K562 (cell line): ENCODE data around the gene LIMCH1. TPM values are rescaled to one million over a fixed set of nuclear protein-coding genes. Genes with fewer than 3 reads are reported as not detected.

Experiments
- ATAC-seq: fragments of 200-7000 bp; cut with Tn5 transposase; 3 replicates; pipeline ENCODE4 v1.9.1; 2020; ENCODE audit warnings: moderate library complexity
- BruUV-seq: library from RNA; stranded (reverse); fragments of 400-500 nt; replicated peaks from 2 replicates; lab custom pipeline; 2021; lab: Mats Ljungman, UMichigan
- CTCF ChIA-PET: fragments of 300-600 bp; formaldehyde crosslinking; extraction: SDS; loops from one replicate; lab custom pipeline; 2021; ENCODE audit warnings: low intra/inter-chr PET ratio; lab: Yijun Ruan, JAX
- POLR2A ChIA-PET: fragments of 300-600, 350-650 bp; sonication (Branson Sonifier 250); formaldehyde crosslinking; extraction: SDS; loops from one replicate; lab custom pipeline; 2021; ENCODE audit warnings: antibody characterized with exemption, inconsistent platforms; lab: Yijun Ruan, JAX
- DNase-seq, 4 experiments: peaks; one replicate each; pipeline versions ENCODE4 v3.0.0 to v3.0.0-alpha.2; 2011 to 2018; ENCODE audit warnings: low spot score in 3 of 4, mixed read lengths in 3 of 4; ENCODE audit errors: extremely low read depth in 1 of 4
- FAIRE-seq: peaks from 2 replicates; lab custom pipeline; 2011; peaks lifted over from hg19 to GRCh38; lab: Jason Lieb, UNC
- H2AFZ ChIP-seq: 2 replicates; pipeline ENCODE4 v1.6.0; 2011; ENCODE audit warnings: low read depth, low read length, control low read depth, inconsistent platforms
- H3K27ac ChIP-seq: fragments of 200-600 bp; 3 replicates; pipeline ENCODE4 v1.8.0; 2011; ENCODE audit warnings: low read depth, mild to moderate bottlenecking, control low read depth, inconsistent platforms, low read length, moderate library complexity, mixed read lengths; ENCODE audit errors: extremely low read depth
- H3K27me3 ChIP-seq, 2 experiments: fragments of 300-600 bp in 1 of 2; 2 replicates in 1 of 2; 3 replicates in 1 of 2; pipeline versions ENCODE4 v1.6.0 to v1.8.0; 2011; ENCODE audit warnings: inconsistent platforms in 2 of 2, low read length in 2 of 2, mild to moderate bottlenecking in 1 of 2, mixed read lengths in 1 of 2, moderate library complexity in 1 of 2; ENCODE audit not compliant: control insufficient read depth in 2 of 2, insufficient read depth in 2 of 2
- H3K36me3 ChIP-seq: fragments of 300-600 bp; 3 replicates; pipeline ENCODE4 v1.8.0; 2011; ENCODE audit warnings: mild to moderate bottlenecking, low read length, inconsistent platforms; ENCODE audit not compliant: control insufficient read depth, insufficient read depth
- H3K4me1 ChIP-seq, 2 experiments: fragments of 200-600 bp in 1 of 2; replicated peaks in 1 of 2; 2 replicates in 1 of 2; 3 replicates in 1 of 2; pipeline versions ENCODE4 v1.5.1 to v1.8.0; 2011; ENCODE audit warnings: inconsistent platforms in 2 of 2, low read length in 2 of 2, mild to moderate bottlenecking in 1 of 2, mixed read lengths in 1 of 2, moderate library complexity in 1 of 2; ENCODE audit not compliant: control insufficient read depth in 2 of 2, insufficient read depth in 2 of 2
- H3K4me2 ChIP-seq: 2 replicates; pipeline ENCODE4 v1.6.1; 2011; ENCODE audit warnings: low read length, control low read depth, inconsistent platforms, mixed read lengths; ENCODE audit not compliant: insufficient read depth
- H3K4me3 ChIP-seq: fragments of 200-600 bp; sonication (generic), shearing (Covaris generic); 2 replicates; pipeline ENCODE4 v1.5.1; 2016; ENCODE audit warnings: control low read depth, inconsistent platforms
- H3K79me2 ChIP-seq: fragments of 200-600 bp; 3 replicates; pipeline ENCODE4 v1.8.0; 2011; ENCODE audit warnings: low read length, inconsistent platforms; ENCODE audit not compliant: control insufficient read depth, insufficient read depth
- H3K9ac ChIP-seq, 2 experiments: 2 replicates each; pipeline versions ENCODE4 v1.6.0 to v1.6.1; 2011; ENCODE audit warnings: low read depth in 2 of 2, low read length in 2 of 2, control low read depth in 1 of 2, inconsistent platforms in 1 of 2, mild to moderate bottlenecking in 1 of 2, mixed read lengths in 1 of 2; ENCODE audit not compliant: insufficient read depth in 1 of 2
- H3K9me1 ChIP-seq: one replicate; pipeline ENCODE4 v1.6.0; 2011; ENCODE audit warnings: inconsistent platforms, mild to moderate bottlenecking, low read length, moderate library complexity; ENCODE audit not compliant: control insufficient read depth, insufficient read depth
- H3K9me3 ChIP-seq: replicated peaks from 2 replicates; pipeline ENCODE4 v1.5.1; 2011; ENCODE audit warnings: low read depth, low read length, inconsistent platforms; ENCODE audit not compliant: control insufficient read depth, insufficient read depth
- H4K20me1 ChIP-seq: replicated peaks from 2 replicates; pipeline ENCODE4 v1.6.1; 2011; ENCODE audit warnings: low read length, inconsistent platforms, mixed read lengths; ENCODE audit not compliant: control insufficient read depth, insufficient read depth
- BCOR ChIP-seq: fragments of 450-650 bp; IDR thresholded peaks from 2 replicates; pipeline ENCODE4 v1.6.1; 2016
- CBFA2T3 ChIP-seq: fragments of 450-650 bp; IDR thresholded peaks from 2 replicates; pipeline ENCODE4 v1.6.1; 2017
- ELF1 ChIP-seq: fragments of 200-800 bp; sonication (Bioruptor generic); IDR thresholded peaks from 2 replicates; pipeline ENCODE4 v1.6.1; 2016; ENCODE audit warnings: missing genetic modification characterization, missing compliant biosample characterization
- HCFC1 ChIP-seq: IDR thresholded peaks from 2 replicates; pipeline ENCODE4 v1.6.1; 2012; ENCODE audit warnings: low read depth, low read length, improper control_type of control experiment
- HNRNPLL ChIP-seq: fragments of 200-400 bp; formaldehyde crosslinking; IDR thresholded peaks from 2 replicates; pipeline ENCODE4 v1.6.1; 2017; ENCODE audit warnings: low read length, low read depth, mild to moderate bottlenecking; ENCODE audit not compliant: poor library complexity, severe bottlenecking
- JUND ChIP-seq, 2 experiments: IDR thresholded peaks; 2 replicates in 1 of 2; 3 replicates in 1 of 2; pipeline ENCODE4 v1.6.1; 2011; ENCODE audit warnings: borderline replicate concordance in 2 of 2, low read depth in 2 of 2, low read length in 2 of 2, improper control_type of control experiment in 1 of 2, missing biosample characterization in 1 of 2, missing genetic modification characterization in 1 of 2, missing genetic modification reagents in 1 of 2
- LARP7 ChIP-seq: fragments of 450-650 bp; IDR thresholded peaks from 2 replicates; pipeline ENCODE4 v1.6.1; 2016
- MLLT1 ChIP-seq, 2 experiments: fragments of 450-650 bp; IDR thresholded peaks; 2 replicates each; pipeline ENCODE4 v1.6.1; 2016
- NUFIP1 ChIP-seq: fragments of 450-650 bp; IDR thresholded peaks from 2 replicates; pipeline ENCODE4 v1.6.1; 2018; ENCODE audit not compliant: partially characterized antibody
- POLR2AphosphoS5 ChIP-seq: IDR thresholded peaks from 2 replicates; pipeline ENCODE4 v1.6.1; 2011; ENCODE audit warnings: mild to moderate bottlenecking, low read depth, low read length, moderate library complexity; ENCODE audit not compliant: control insufficient read depth, insufficient read depth
- PRMT5 ChIP-seq: sonication (generic); formaldehyde crosslinking; IDR thresholded peaks from 2 replicates; pipeline ENCODE4 v1.5.0; 2020; ENCODE audit warnings: missing genetic modification reagents
- SMARCE1 ChIP-seq: fragments of 450-650 bp; IDR thresholded peaks from 2 replicates; pipeline ENCODE4 v1.7.1; 2016; ENCODE audit warnings: mild to moderate bottlenecking
- TAF1 ChIP-seq: IDR thresholded peaks from 2 replicates; pipeline ENCODE4 v1.6.1; 2011; ENCODE audit warnings: mild to moderate bottlenecking, low read length, moderate library complexity; ENCODE audit not compliant: insufficient read depth, control insufficient read depth, severe bottlenecking; ENCODE audit errors: extremely low read depth
- ZNF354B ChIP-seq: fragments of 250-450 bp; sonication (Bioruptor Pico); IDR thresholded peaks from 2 replicates; pipeline ENCODE4 v1.4.0; 2020
- ZNF512 ChIP-seq: IDR thresholded peaks from 2 replicates; pipeline ENCODE4 v1.6.1; 2016; ENCODE audit warnings: missing genetic modification characterization, missing compliant biosample characterization
- WGBS: fragments of 100-300 bp; shearing (Covaris generic); methylation state at CpG from one replicate; pipeline ENCODE4 v1.1.6; 2016; ENCODE audit warnings: low coverage, mixed read lengths; ENCODE audit not compliant: insufficient coverage; ENCODE audit errors: missing lambda C conversion rate; 5-methylcytosine and 5-hydroxymethylcytosine counted together
- in situ Hi-C: fragments of 300-500 bp; cut with MboI; formaldehyde crosslinking; loops from 4 replicates; pipeline ENCODE4 v1.15.0; 2018; ENCODE audit warnings: inconsistent platforms, mixed read lengths
- intact Hi-C: fragments of 100-400 bp; cut with micrococcal nuclease; formaldehyde crosslinking; loops from 2 replicates; pipeline ENCODE4 v1.14.2; 2022
- polyA plus RNA-seq, 8 experiments: library from polyadenylated mRNA; depleted of rRNA in 4 of 8; stranded (reverse) in 5 of 8; unstranded in 3 of 8; fragments of >200 nt; fragmentation: Nextera tagmentation in 2 of 8; fragmentation: Illumina TruSeq in 1 of 8; extraction: Ambion mirVana in 2 of 8; extraction: Trizol in 1 of 8; gene quantifications; 2 replicates each; pipeline versions ENCODE4 v1.2.1 to v1.2.3, GENCODE V29; 2011 to 2014; ENCODE audit warnings: inconsistent platforms in 1 of 8, missing spikeins in 1 of 8
- total RNA-seq, 7 experiments: library from RNA; depleted of rRNA in 6 of 7; stranded (reverse); fragments of >200 nt in 6 of 7; fragmentation: Illumina TruSeq in 2 of 7; extraction: Trizol in 2 of 7; gene quantifications; 2 replicates each; pipeline versions ENCODE4 v1.2.1 to v1.2.3, GENCODE V29; 2011 to 2021; ENCODE audit warnings: low replicate concordance in 1 of 7

The LIMCH1 gene
- total and polyA plus RNA-seq, 9 of the 15 experiments (the other 6 are each of a cell fraction or from before 2014, with no cell fraction given): 0.35 TPM; not detected in 8

DNA sequence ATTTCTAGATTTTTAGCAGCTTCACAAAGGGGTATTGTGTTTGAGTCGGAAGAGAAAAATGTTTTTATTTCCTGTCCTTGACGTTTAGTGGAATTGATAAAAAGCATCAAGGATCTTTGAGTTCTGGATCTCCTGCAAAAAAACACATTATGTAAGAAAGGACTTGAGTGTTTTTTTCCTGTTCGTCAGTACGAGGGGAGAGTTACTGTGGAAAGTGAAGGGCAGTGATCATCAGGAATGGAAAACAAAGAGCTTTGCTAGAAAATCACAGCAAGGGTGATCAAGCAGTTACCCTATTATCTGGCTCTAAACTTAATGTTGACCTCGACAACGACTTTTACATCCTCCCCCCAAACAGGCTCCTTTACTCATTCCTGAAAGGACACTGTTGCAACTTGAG, 7.3 kb downstream of the LIMCH1 start:
- no peak for TF ChIP-seq JUND (IDR thresholded peaks at IDR 0.05; ENCODE audit: borderline replicate concordance, low read depth, low read length)
- no peak for TF ChIP-seq JUND (tag; IDR thresholded peaks at IDR 0.05; ENCODE audit: borderline replicate concordance, low read depth, low read length)
- no peak for TF ChIP-seq SMARCE1
- no peak for TF ChIP-seq POLR2AphosphoS5
- TF ChIP-seq LARP7: no peak
- TF ChIP-seq ZNF354B (CRISPR knock-in tag): no peak
- TF ChIP-seq, all 486 proteins: peak for 0
- Histone ChIP-seq H3K9ac (no peak overlapping the region), H3K27me3 (no peaks in the 10 kb centered on the region; a peak in 1 of 5 replicates), H4K20me1 (no peaks in the 10 kb centered on the region), H3K36me3 (no peaks in the 10 kb centered on the region), H3K4me2 (no peak overlapping the region), H2AFZ (no peak overlapping the region), H3K9me3 (no peaks in the 10 kb centered on the region), H3K4me3 (no peak overlapping the region), H3K27ac (no peak overlapping the region), H3K4me1 (no peaks in the 10 kb centered on the region), H3K9me1 (no peaks in the 10 kb centered on the region), H3K79me2 (no peaks in the 10 kb centered on the region)
- DNase-seq (no peak), ATAC-seq (no peak), FAIRE-seq (no peak)
- ChIA-PET POLR2A (interaction anchor here (0.6 kb wide), 1 partner anchor 240 kb away, joined by 3 read pairs; no protein-coding TSS in a partner anchor), CTCF (no interaction called here)
- in situ Hi-C loops (no loop called here), intact Hi-C loops (no loop called here)
- BruUV-seq: no TSS peak
- WGBS: 0% methylated on average over 6 of the region's 6 CpGs

DNA sequence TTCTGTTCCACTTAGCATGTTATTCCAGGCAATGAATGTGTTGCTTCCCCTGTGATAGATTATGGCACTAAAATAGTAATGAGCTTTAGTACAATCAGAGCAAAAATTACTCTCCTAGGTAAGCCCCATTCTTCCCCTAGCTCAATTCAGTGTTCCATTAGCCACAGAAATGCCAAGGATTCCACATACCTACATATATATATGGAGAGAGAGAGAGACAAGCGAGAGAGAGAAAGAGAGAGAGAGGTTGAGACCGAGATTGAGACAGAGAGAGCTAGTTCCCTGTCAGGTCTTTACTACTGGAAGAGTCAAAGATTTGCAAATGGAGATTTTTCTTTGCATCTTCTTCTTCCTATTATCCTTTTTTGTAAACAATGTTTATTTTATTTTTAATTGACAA, 8.7 kb downstream of the LIMCH1 start:
- in situ Hi-C loops (no loop called here), intact Hi-C loops (no loop called here)
- Histone ChIP-seq H3K9me3 (no peaks in the 10 kb centered on the region), H3K9me1 (no peaks in the 10 kb centered on the region), H3K27me3 (no peaks in the 10 kb centered on the region; a peak in 1 of 5 replicates), H3K9ac (no peak overlapping the region), H3K4me3 (no peak overlapping the region), H4K20me1 (no peaks in the 10 kb centered on the region), H2AFZ (no peak overlapping the region), H3K4me1 (no peaks in the 10 kb centered on the region), H3K4me2 (no peak overlapping the region), H3K27ac (no peak overlapping the region), H3K79me2 (no peaks in the 10 kb centered on the region), H3K36me3 (no peaks in the 10 kb centered on the region)
- 0% methylated on average over 1 of the region's 2 CpGs for WGBS
- FAIRE-seq (no peak), DNase-seq (no peak), ATAC-seq (no peak)
- POLR2A ChIA-PET: no interaction called here
- BruUV-seq: no TSS peak
- CTCF ChIA-PET: interaction anchor here (0.6 kb wide), 1 partner anchor 42 kb away, joined by 4 read pairs; no protein-coding TSS in a partner anchor
- no peak for TF ChIP-seq PRMT5 (CRISPR knock-in tag)
- TF ChIP-seq BCOR: no peak
- TF ChIP-seq MLLT1 (IDR thresholded peaks at IDR 0.05): no peak
- no peak for TF ChIP-seq ELF1 (tag)
- TF ChIP-seq HNRNPLL: no peak
- no peak for TF ChIP-seq CBFA2T3
- no peak for TF ChIP-seq NUFIP1
- no peak for TF ChIP-seq HCFC1
- TF ChIP-seq ZNF512 (tag): no peak
- TF ChIP-seq TAF1: no peak
